ENCODE measurements around the gene TSPAN18.

- TF ChIP-seq POLR2AphosphoS5 (IDR thresholded peaks at IDR 0.05; ENCODE audit: low read depth, low read length) = no peak
- TF ChIP-seq CTCF (IDR thresholded peaks at IDR 0.05 in 2 of 3, conservative IDR thresholded peaks at IDR 0.05 in 1 of 3; ENCODE audit: borderline replicate concordance in 1 of 3, insufficient read depth in 1 of 3, low read depth in 2 of 3, low read length in 2 of 3) = no peak
- TF ChIP-seq EZH2 (IDR thresholded peaks at IDR 0.05) = no peak
- no peak for TF ChIP-seq POLR2A (IDR thresholded peaks at IDR 0.05; ENCODE audit: borderline replicate concordance, extremely low read depth, insufficient read depth, insufficient read length)
- TF ChIP-seq ZNF274 (IDR thresholded peaks at IDR 0.05; ENCODE audit: low read depth, low read length) = no peak
- no peak for TF ChIP-seq TCF7L2 (IDR thresholded peaks at IDR 0.05; ENCODE audit: borderline replicate concordance, extremely low read depth, insufficient read depth, insufficient read length)
- TF ChIP-seq ZBTB33 (IDR thresholded peaks at IDR 0.05; ENCODE audit: extremely low read depth, insufficient replicate concordance, low read length) = no peak
- no peak for TF ChIP-seq REST (IDR thresholded peaks at IDR 0.05; ENCODE audit: low read depth)
- TF ChIP-seq YY1 (IDR thresholded peaks at IDR 0.05; ENCODE audit: extremely low read depth, insufficient replicate concordance, low read depth, low read length) = no peak
- TF ChIP-seq EZH2phosphoT487 (IDR thresholded peaks at IDR 0.05; ENCODE audit: borderline replicate concordance) = no peak
- no peak for TF ChIP-seq EGR1 (IDR thresholded peaks at IDR 0.05; ENCODE audit: low read depth)
- TF ChIP-seq MAX (IDR thresholded peaks at IDR 0.05) = no peak
- no peak for TF ChIP-seq SRF (IDR thresholded peaks at IDR 0.05; ENCODE audit: low read depth)
Measured at GRCh38 chr11:44692460-44692859, 34.3 kb upstream of the TSPAN18 start.

Data from HCT116 (cell line).